ENCODE data around the gene COG5.

The COG5 gene

GRCh38 chr7:107213193-107213788, 350.4 kb downstream of the COG5 start:
- no peak for DNase-seq

GRCh38 chr7:107212725-107213124, 351.0 kb downstream of the COG5 start:
- DNase-seq = no peak

- no peak for DNase-seq
Observed at GRCh38 chr7:107210400-107210799, 353.3 kb downstream of the COG5 start.

GRCh38 chr7:107209565-107209964, 354.2 kb downstream of the COG5 start:
- DNase-seq = no peak

- DNase-seq = no peak
Observed at GRCh38 chr7:107208563-107208962, 355.2 kb downstream of the COG5 start.

GRCh38 chr7:107208024-107208521, 355.6 kb downstream of the COG5 start:
- DNase-seq = no peak

- DNase-seq = no peak
Observed at GRCh38 chr7:107207459-107207858, 356.3 kb downstream of the COG5 start.

- no peak for DNase-seq
Observed at GRCh38 chr7:107206706-107207105, 357.0 kb downstream of the COG5 start.

- no peak for DNase-seq
Observed at GRCh38 chr7:107206136-107206535, 357.6 kb downstream of the COG5 start.

GRCh38 chr7:107203607-107204006, 360.1 kb downstream of the COG5 start:
- no peak for DNase-seq

- DNase-seq = peak in 1 of 2 experiments; percentile 11
Observed at GRCh38 chr7:107201795-107202450, 361.8 kb downstream of the COG5 start.

GRCh38 chr7:107196834-107197610, 366.7 kb downstream of the COG5 start:
- no peak for DNase-seq

- no peak for DNase-seq
Observed at GRCh38 chr7:107194052-107194451, 369.7 kb downstream of the COG5 start.

GRCh38 chr7:107190090-107190489, 373.6 kb downstream of the COG5 start:
- no peak for DNase-seq

- no peak for DNase-seq
Observed at GRCh38 chr7:107187774-107188173, 375.9 kb downstream of the COG5 start.

- no peak for DNase-seq
Observed at GRCh38 chr7:107186240-107186639, 377.5 kb downstream of the COG5 start.

GRCh38 chr7:107185716-107186115, 378.0 kb downstream of the COG5 start:
- DNase-seq = no peak

- DNase-seq = no peak
Observed at GRCh38 chr7:107181172-107181571, 382.5 kb downstream of the COG5 start.

- peak; percentile 56 to 79 for DNase-seq
Observed at GRCh38 chr7:107180378-107180777, 383.3 kb downstream of the COG5 start.

GRCh38 chr7:107179326-107180164, 384.2 kb downstream of the COG5 start:
- no peak for DNase-seq

GRCh38 chr7:107173691-107174406, 389.9 kb downstream of the COG5 start:
- DNase-seq = no peak

GRCh38 chr7:107173191-107173590, 390.5 kb downstream of the COG5 start:
- no peak for DNase-seq
